C1 segment of cervical spinal cord (tissue), 14 donors: ENCODE results near the gene UNC119.

Experiments
- DNase-seq, 14 donors: peaks; one replicate each; lab custom pipeline; 2025; lab: John Stamatoyannopoulos, UW

UNC119 gene

GRCh38 chr17:28499684-28500357, 52.6 kb downstream of the UNC119 start:
- no peak for DNase-seq

DNA sequence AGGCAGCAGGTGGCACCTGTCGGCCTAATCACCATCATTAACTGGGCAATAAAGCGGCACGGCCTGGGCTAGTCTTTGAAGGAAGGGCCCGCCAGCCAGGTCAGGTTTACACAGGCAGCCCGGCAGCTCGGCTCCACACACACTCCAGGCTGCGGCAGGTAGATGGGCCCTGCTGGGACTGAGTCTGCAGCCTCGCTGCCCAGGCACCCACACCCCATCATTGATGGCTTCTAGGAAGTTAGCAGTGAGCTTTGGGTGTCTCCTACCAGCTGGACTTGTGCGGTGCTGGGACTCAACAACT, 53.1 kb downstream of the UNC119 start:
- DNase-seq: no peak

DNA sequence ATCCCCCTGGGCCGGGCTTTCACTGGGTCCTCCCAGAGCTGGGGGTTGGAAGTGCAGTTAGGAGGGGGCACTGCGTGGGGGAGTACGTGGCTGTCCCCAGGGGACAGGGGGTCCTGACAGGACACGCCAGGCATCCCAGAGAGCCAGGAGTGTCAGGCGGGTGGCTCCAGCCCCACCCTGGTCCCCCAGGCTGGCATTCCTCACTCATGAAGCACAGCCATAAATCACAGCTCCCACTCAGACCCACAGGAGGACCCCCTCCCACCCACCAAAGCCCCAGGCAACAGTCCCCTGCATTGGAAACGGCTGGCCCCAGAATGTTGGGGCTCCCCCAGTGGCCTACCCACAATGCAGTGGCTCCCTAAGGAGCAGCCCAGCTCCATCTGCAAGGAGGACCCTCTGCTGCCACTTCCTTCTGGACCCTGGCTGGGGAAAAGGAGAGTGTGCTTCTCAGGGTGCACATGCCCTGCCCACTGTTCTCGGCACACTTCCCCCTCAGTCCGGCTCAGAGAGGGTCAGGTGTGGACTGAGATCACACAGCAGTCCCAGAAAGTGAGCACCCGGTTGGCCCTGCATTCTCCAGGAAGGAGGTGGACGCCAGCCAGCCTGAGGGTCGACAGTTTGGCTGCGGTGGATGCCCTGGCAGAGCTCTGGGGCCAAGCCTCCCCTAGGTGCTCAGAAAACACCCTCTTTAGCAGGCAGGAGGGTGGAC, 53.6 kb downstream of the UNC119 start:
- no peak for DNase-seq

- no peak for DNase-seq
These were observed 54.5 kb downstream of the UNC119 start for GRCh38 chr17:28497931-28498330.
